Daoy (cell line): Measurements from ENCODE around the gene SH3PXD2B. TPM values are rescaled to one million over a fixed set of nuclear protein-coding genes. Genes with fewer than 3 reads are reported as not detected.

Experiments
- DNase-seq: peaks from one replicate; pipeline ENCODE4 v3.0.0-alpha.2; 2015; ENCODE audit warnings: low read depth
- total RNA-seq: library from RNA; depleted of rRNA; stranded (reverse); fragments of >200 nt; shearing (Covaris generic); gene quantifications from 2 replicates; pipeline ENCODE4 v1.2.3, GENCODE V29; 2014; rRNA removed

SH3PXD2B gene
- total RNA-seq: 10.9 and 13.7 TPM in 2 replicates

DNA sequence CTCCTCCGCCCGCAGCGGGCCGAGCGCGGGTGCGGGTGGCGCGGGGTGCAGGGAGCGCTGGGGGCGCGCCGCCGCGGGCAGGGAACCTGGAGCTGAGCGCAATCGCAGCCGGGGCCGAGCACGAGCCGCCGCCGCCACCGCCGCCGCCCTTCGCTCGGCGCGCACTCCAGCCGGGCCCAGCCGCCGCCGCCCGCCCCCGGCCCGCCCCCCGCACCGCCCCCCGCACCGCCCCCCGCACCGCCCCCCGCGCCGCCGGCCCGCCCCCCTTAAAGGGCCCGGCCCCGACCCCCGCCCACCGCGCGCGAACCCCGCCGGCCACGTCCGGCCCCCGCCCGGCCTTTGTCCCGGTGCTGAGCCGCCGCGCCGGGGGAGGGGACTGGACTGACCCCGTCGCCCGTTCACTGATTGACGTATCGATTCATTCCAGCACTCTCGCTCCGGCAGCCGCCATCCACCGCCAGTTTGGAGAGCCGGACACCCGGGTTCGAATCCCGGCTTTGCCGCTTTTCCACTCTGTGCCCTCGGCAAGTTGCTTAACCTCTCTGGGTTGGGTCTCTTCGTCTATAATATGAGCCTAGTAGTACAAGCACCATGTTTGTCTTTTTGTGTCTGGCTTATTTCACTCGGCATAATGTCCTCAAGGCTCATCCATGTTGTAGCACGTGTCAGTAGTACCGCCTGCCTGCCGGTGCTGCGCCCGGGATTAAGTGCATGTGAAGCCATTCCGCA, at the start of gene SH3PXD2B:
Gene SH3PXD2B, minus strand, starts transcription at position 168 of the 729 bp plus-strand sequence. CDS start 173 bp downstream, outside the sequence.
- peak; percentile 77 for DNase-seq

DNA sequence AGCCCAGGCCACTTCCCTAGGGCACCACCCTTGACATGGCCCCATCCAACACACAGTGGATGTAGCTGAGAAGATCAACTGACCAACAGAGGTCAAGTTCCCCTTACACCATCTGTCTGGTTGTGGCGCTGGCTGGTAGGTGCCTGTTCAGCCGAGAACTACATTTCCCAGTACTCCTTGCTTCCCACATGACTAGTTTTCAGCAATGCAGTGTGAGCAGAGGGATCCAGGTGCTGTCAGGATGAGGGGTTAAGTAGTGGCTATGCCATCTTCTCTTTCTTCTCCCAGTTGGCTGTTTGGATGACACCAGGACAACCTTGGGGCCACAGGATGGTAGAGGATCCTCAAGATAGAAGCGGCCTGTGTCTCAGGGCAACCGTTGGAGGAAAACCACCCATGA, 48.6 kb upstream of the SH3PXD2B start:
- DNase-seq: no peak

- DNase-seq: no peak
Measured at GRCh38 chr5:172502410-172502809, 48.1 kb upstream of the SH3PXD2B start.

- no peak for DNase-seq
Measured at GRCh38 chr5:172501708-172502320, 47.5 kb upstream of the SH3PXD2B start.

DNA sequence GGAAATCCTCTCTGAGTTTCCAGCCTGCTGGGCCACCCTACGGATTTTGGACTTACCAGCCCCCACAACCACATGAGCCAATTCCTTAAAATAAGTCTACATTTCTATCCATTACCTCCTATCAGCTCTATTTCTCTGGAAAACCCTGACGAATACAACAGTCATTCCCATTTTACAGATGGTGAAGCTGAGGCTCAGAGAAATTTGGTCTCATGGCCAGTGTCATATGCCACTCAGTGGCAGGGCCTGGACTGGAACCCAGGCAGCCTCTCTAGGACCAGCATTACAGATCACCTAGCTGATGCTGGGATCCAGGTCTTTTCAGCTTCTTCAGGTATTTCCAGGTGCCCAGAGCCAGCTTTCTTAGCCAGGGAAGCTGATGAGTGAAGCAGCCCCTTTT, 45.0 kb upstream of the SH3PXD2B start:
- no peak for DNase-seq

- no peak for DNase-seq
Measured at GRCh38 chr5:172498431-172499129, 44.3 kb upstream of the SH3PXD2B start.

DNA sequence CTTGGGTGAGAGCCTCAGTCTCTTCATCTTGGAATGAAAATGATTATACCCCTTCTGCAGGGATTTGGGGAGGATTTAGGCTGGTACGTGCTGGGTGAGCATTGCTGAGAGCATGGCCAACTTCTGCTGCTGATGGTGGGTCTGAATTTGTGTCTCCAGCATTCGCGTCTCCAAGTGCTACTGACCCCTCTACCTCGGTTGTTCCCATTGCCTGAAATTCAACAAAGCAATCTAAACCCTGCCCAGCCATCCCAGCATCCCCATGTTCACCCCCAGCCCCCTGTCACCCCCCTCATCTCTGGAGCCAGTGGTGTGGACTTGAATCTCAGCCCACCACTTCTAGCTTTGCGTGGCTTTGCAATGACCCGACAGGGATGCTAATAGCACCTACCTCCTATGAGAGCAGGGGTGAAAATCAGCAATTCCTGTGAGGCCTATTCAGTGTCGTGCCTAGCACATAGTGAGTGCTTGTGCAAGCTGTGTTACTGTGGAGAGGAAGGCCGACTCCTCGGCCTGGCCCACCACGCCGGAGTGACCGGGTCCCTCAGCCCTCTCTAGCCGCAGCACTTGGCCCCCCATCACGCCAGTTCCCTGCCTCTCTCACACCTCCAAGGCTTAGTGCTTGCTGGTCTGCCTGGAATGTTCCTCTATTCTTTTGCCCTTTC, 43.4 kb upstream of the SH3PXD2B start:
- no peak for DNase-seq

DNA sequence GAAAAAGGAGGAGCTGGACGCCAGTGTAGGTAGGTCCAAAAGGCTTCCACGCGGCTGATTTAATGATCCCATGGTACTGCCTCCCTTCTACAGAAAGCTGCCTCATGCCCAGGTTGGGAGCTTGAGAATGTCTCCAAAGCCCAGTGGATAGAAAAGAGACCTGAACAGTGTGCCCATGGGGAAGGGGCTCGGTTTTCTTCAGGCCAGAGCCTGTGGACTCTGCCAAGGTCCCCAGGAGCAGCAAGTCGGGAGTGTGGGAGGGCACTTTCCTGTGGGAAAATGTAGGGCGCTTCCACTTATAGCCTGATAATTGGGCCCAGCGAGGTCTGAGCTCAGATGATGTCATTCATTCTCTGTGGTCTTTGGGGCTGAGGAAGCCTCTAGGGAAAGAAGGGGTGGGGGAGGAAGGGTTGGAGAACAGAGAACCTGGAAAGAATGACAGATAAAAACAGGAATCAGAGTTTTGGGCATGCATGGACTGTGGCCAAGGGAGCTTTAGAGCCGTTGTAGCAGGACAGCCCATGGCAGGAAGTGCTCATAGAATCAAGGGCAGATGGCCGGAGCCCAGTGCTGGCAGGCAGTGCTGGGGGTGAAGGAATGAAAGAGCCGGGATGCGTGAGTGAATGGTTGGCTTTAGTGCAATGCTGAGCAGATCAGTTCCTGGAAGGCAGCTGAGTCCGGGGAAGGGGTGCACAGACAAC, 42.5 kb upstream of the SH3PXD2B start:
- DNase-seq: peak; percentile 69

DNA sequence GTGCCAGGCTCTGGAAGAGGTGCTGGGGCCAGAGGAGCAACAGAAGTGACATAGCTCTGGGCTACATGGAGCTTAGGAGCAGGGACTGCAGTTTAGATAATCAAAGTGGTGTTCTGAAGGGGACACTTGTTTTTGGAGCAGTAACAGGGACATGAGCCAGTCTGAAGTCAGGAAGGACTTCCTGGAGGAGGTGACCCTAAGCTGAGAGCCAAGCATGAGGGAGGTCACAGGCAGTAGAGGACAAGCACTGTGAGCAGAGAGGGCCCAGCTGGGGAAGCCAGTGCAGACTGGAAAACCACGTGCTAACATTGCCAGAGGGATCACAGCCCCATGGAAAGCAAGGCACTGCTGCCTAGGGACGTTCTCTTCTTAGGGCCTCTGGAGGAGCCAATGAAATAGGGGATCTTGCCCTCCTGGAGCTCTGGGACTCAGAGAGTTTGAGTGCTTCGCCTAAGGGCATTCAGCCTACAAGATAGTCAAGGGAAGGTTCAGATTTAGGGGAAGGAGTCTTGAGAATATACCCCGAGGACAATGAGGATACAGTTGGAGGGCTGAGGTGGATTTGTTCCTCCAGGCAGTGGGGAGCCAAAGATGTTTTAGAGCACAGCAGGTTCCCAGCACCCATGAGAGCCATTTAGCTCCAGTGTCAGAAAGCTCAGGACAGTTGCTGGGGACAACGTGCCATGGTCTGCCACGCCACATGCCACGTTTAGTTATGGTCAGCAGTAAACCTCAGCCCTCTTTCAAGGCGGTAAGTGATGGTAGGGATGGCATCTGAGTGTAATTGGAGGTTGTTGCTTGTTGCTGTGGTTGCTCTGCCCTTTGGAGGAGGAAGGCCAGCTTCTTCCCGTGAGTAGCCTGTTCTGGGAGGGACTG, 40.5 kb upstream of the SH3PXD2B start:
- no peak for DNase-seq

- DNase-seq: no peak
Measured at GRCh38 chr5:172493906-172494305, 39.6 kb upstream of the SH3PXD2B start.

GRCh38 chr5:172493461-172493860, 39.1 kb upstream of the SH3PXD2B start:
- no peak for DNase-seq

DNA sequence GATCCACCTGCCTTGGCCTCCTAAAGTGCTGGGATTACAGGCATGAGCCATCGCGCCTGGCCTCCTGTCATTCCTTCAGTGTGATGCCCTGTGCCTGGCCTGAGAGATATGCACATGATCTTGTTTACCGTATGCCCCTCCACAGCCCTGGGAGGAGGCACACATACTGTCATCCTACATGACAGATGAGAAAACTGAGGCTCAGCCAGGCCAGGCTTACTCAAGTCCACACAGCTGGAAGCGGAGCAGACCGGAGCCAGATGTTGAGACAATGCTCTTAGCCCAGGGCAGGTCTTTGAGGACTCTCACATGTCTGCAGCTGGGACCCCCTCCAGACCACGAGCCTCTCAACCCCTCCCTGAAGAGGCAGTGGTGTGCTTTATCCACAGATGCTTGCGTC, 38.7 kb upstream of the SH3PXD2B start:
- no peak for DNase-seq

DNA sequence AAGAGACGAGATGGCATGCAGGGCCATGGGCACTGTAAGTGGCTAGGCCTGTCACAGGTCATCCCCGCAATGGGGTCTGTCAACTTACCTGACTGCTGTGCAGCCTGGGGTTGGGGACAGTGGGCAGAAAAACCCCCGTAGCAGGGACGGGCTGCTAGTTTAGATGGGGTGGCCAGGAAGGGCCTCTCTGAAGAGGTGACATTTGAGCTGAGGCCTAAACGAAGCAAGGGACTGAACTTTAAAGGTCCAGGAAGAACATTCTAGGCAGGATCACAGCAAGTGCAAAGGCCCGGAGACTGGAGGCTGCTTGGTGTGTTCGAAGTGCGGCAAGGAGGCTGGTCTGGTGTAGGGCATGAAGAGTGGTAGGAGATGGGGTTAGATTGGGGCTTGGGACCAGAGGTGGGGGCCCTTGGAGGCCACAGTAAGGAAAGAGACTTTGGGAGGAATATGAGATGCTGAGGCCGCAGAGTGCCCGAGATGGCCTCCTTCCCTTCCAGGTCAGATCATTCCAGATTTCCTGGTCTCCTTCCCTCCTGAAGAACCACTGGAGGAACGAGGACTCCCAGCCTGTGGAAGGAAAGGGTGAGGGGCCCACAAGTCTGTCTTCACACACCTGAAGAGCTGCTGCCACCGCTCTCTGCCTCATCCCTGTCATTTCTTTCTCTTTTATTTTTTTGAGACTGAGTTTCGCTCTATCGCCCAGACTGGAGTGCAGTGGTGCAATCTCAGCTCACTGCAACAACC, 37.9 kb upstream of the SH3PXD2B start:
- DNase-seq: no peak

GRCh38 chr5:172491481-172491880, 37.2 kb upstream of the SH3PXD2B start:
- no peak for DNase-seq

GRCh38 chr5:172490514-172491461, 36.5 kb upstream of the SH3PXD2B start:
- DNase-seq: no peak

GRCh38 chr5:172488221-172488620, 33.9 kb upstream of the SH3PXD2B start:
- DNase-seq: no peak

GRCh38 chr5:172487671-172488070, 33.3 kb upstream of the SH3PXD2B start:
- no peak for DNase-seq

GRCh38 chr5:172486912-172487311, 32.6 kb upstream of the SH3PXD2B start:
- no peak for DNase-seq

DNA sequence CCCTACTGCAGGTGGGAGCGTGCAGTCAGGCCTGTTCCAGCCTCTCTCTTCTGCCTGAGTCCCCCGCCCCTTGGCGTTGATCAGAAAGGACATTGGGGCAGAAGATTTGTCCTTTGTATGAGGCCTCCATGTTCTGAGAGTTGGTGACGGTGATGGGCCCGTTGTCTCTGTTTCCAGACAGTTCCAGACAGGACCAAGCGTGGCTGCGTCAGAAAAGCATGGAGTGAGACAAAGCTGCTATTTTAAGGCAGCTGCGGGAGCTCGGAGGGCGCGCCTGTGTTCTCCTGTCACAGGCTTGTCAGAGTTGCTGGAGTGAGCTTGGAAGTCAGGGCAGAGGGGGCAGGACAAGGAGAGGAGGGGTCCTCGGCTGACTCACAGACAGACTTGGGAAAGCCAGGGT, 32.1 kb upstream of the SH3PXD2B start:
- no peak for DNase-seq
